HEK293 (cell line): ENCODE results near the gene TOMM34.

ENCODE experiments used
- GFI1B ChIP-seq: fragments of 450-650 bp; formaldehyde crosslinking; IDR thresholded peaks from 2 replicates; pipeline ENCODE4 v1.5.1; 2016; ENCODE audit warnings: missing biosample characterization, missing genetic modification characterization
- ZBTB7A ChIP-seq: fragments of 450-650 bp; formaldehyde crosslinking; IDR thresholded peaks from 2 replicates; pipeline ENCODE4 v1.5.1; 2016; ENCODE audit warnings: low read depth, missing biosample characterization, missing genetic modification characterization
- ZNF302 ChIP-seq: fragments of 450-650 bp; formaldehyde crosslinking; IDR thresholded peaks from 2 replicates; pipeline ENCODE4 v1.5.1; 2016; ENCODE audit warnings: missing biosample characterization, missing genetic modification characterization, low read depth
- ZNF48 ChIP-seq: fragments of 450-650 bp; formaldehyde crosslinking; IDR thresholded peaks from 2 replicates; pipeline ENCODE4 v1.5.1; 2016; ENCODE audit warnings: missing biosample characterization, missing genetic modification characterization
- ZNF514 ChIP-seq: fragments of 450-650 bp; formaldehyde crosslinking; IDR thresholded peaks from 2 replicates; pipeline ENCODE4 v1.5.1; 2016; ENCODE audit warnings: missing biosample characterization, missing genetic modification characterization
- TF ChIP-seq, protein P1 (sequence below): fragments of 450-650 bp; formaldehyde crosslinking; IDR thresholded peaks from 2 replicates; pipeline ENCODE4 v1.5.1; 2016; ENCODE audit warnings: missing biosample characterization, missing genetic modification characterization
- TF ChIP-seq, protein P2 (sequence below): fragments of 450-650 bp; formaldehyde crosslinking; IDR thresholded peaks from 2 replicates; pipeline ENCODE4 v1.5.1; 2017; ENCODE audit warnings: missing biosample characterization, missing genetic modification characterization

DNA sequence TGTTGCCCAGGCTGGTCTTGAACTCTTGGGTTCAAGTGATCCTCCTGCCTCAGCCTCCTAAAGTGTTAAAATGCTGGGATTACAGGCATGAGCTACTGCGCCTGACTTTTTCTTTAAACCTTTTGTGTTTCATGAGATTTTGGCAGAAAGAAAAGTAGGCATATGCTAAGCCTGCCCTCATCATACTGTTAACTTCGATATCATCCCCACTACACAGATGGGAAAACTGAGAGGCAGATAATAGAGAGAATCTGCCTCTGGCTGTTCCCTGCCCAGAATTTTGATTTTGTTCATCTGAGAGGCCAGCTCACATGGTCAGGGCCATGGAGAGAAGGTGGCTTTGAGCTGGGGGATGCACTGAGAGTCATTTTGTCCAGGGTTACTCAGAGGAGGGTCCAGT, 42.8 kb downstream of the TOMM34 start:
- no peak for TF ChIP-seq ZNF514 (tag by site-specific recombination)
- TF ChIP-seq ZNF302 (tag by site-specific recombination), result no peak
- no peak for TF ChIP-seq ZNF48
- TF ChIP-seq, protein P1, sequence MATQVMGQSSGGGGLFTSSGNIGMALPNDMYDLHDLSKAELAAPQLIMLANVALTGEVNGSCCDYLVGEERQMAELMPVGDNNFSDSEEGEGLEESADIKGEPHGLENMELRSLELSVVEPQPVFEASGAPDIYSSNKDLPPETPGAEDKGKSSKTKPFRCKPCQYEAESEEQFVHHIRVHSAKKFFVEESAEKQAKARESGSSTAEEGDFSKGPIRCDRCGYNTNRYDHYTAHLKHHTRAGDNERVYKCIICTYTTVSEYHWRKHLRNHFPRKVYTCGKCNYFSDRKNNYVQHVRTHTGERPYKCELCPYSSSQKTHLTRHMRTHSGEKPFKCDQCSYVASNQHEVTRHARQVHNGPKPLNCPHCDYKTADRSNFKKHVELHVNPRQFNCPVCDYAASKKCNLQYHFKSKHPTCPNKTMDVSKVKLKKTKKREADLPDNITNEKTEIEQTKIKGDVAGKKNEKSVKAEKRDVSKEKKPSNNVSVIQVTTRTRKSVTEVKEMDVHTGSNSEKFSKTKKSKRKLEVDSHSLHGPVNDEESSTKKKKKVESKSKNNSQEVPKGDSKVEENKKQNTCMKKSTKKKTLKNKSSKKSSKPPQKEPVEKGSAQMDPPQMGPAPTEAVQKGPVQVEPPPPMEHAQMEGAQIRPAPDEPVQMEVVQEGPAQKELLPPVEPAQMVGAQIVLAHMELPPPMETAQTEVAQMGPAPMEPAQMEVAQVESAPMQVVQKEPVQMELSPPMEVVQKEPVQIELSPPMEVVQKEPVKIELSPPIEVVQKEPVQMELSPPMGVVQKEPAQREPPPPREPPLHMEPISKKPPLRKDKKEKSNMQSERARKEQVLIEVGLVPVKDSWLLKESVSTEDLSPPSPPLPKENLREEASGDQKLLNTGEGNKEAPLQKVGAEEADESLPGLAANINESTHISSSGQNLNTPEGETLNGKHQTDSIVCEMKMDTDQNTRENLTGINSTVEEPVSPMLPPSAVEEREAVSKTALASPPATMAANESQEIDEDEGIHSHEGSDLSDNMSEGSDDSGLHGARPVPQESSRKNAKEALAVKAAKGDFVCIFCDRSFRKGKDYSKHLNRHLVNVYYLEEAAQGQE (tag by site-specific recombination), result no peak
- TF ChIP-seq ZBTB7A, result no peak
- no peak for TF ChIP-seq GFI1B (tag by site-specific recombination)
- TF ChIP-seq, protein P2, sequence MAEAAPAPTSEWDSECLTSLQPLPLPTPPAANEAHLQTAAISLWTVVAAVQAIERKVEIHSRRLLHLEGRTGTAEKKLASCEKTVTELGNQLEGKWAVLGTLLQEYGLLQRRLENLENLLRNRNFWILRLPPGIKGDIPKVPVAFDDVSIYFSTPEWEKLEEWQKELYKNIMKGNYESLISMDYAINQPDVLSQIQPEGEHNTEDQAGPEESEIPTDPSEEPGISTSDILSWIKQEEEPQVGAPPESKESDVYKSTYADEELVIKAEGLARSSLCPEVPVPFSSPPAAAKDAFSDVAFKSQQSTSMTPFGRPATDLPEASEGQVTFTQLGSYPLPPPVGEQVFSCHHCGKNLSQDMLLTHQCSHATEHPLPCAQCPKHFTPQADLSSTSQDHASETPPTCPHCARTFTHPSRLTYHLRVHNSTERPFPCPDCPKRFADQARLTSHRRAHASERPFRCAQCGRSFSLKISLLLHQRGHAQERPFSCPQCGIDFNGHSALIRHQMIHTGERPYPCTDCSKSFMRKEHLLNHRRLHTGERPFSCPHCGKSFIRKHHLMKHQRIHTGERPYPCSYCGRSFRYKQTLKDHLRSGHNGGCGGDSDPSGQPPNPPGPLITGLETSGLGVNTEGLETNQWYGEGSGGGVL (tag by site-specific recombination), result no peak
